Endothelial cell of umbilical vein (primary cell): ENCODE results near the gene GRIN3A.
"Not testable (repeated sequence)": the region's sequence is repeated elsewhere in the genome, so short reads cannot be mapped to it uniquely, and the experiment has no call there.

Experiments used
- EZH2 ChIP-seq: IDR thresholded peaks from 2 replicates; pipeline ENCODE4 v1.6.1; 2012; ENCODE audit warnings: borderline replicate concordance, low read depth, mild to moderate bottlenecking, moderate library complexity, low read length, inconsistent platforms; ENCODE audit not compliant: severe bottlenecking
- JUN ChIP-seq: IDR thresholded peaks from 2 replicates; pipeline ENCODE4 v1.6.1; 2011; ENCODE audit warnings: borderline replicate concordance, low read depth; ENCODE audit not compliant: insufficient read length, insufficient read depth
- TF ChIP-seq, protein P1 (sequence below), 2 donors: IDR thresholded peaks; 1 replicate in 1 of 2; 2 replicates in 1 of 2; pipeline ENCODE4 v1.5.1; 2011; ENCODE audit warnings: low read length in 2 of 2, mild to moderate bottlenecking in 2 of 2, moderate library complexity in 2 of 2, control low read depth in 1 of 2, inconsistent platforms in 1 of 2, low read depth in 1 of 2; ENCODE audit not compliant: insufficient read depth in 1 of 2; ENCODE audit errors: extremely low read depth in 1 of 2
- TF ChIP-seq, protein P2 (sequence below): IDR thresholded peaks from 2 replicates; pipeline ENCODE4 v1.6.1; 2011; ENCODE audit not compliant: insufficient read depth, insufficient read length

DNA sequence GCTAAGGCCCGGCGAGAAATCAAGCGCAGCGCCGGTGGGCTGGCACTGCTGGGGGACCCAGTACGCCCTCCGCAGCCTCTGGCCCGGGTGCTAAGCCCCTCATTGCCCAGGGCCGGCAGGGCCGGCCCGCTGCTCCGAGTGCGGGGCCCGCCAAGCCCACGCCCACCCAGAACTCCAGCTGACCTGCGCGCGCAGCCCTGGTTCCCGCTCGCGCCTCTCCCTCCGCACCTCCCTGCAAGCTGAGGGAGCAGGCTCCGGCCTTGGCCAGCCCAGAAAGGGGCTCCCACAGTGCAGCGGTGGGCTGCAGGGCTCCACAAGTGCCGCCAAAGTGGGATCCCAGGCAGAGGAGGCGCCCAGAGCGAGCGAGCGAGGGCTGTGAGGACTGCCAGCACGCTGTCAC is 14.2 kb downstream of the GRIN3A start:
- TF ChIP-seq, protein P1, sequence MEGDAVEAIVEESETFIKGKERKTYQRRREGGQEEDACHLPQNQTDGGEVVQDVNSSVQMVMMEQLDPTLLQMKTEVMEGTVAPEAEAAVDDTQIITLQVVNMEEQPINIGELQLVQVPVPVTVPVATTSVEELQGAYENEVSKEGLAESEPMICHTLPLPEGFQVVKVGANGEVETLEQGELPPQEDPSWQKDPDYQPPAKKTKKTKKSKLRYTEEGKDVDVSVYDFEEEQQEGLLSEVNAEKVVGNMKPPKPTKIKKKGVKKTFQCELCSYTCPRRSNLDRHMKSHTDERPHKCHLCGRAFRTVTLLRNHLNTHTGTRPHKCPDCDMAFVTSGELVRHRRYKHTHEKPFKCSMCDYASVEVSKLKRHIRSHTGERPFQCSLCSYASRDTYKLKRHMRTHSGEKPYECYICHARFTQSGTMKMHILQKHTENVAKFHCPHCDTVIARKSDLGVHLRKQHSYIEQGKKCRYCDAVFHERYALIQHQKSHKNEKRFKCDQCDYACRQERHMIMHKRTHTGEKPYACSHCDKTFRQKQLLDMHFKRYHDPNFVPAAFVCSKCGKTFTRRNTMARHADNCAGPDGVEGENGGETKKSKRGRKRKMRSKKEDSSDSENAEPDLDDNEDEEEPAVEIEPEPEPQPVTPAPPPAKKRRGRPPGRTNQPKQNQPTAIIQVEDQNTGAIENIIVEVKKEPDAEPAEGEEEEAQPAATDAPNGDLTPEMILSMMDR (IDR thresholded peaks at IDR 0.05; ENCODE audit: extremely low read depth in 1 of 2, insufficient read depth in 1 of 2, low read depth in 1 of 2, low read length in 2 of 2) = not testable (repeated sequence)
- TF ChIP-seq JUN, EZH2: not testable (repeated sequence)
- TF ChIP-seq, protein P2, sequence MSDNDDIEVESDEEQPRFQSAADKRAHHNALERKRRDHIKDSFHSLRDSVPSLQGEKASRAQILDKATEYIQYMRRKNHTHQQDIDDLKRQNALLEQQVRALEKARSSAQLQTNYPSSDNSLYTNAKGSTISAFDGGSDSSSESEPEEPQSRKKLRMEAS = not testable (repeated sequence)
